ENCODE data around the gene ACAA1. TPM values are rescaled to one million over a fixed set of nuclear protein-coding genes. Genes with fewer than 3 reads are reported as not detected.

ACAA1 gene
- total and polyA plus RNA-seq, 2 donors (not counting 1 experiment from before 2014, with no cell fraction given) = 98.4 to 143 TPM

GRCh38 chr3:38120693-38121450, 16.1 kb downstream of the ACAA1 start:
- Histone ChIP-seq H3K9me3 (ENCODE audit: control extremely low read depth in 1 of 3, control insufficient read depth in 2 of 3, insufficient read depth in 1 of 3, low read length in 2 of 3) (no peaks in the 10 kb centered on the region), H3K9ac (ENCODE audit: low read length) (no peak overlapping the region), H3K79me2 (ENCODE audit: control insufficient read depth, insufficient read depth, low read length) (no peaks in the 10 kb centered on the region), H3K4me1 (ENCODE audit: control insufficient read depth in 2 of 2, insufficient read depth in 2 of 2, low read length in 2 of 2) (peaks cover 5 to 8% of the 10 kb centered on the region in 2 donors), H2AFZ (ENCODE audit: insufficient read depth, low read depth, low read length, poor library complexity, severe bottlenecking) (no peak overlapping the region), H3K27me3 (replicated peaks in 1 of 4; ENCODE audit: control extremely low read depth in 1 of 4, control insufficient read depth in 3 of 4, insufficient read depth in 4 of 4, low read length in 3 of 4) (no peaks in the 10 kb centered on the region), H3K36me3 (replicated peaks in 1 of 2; ENCODE audit: control extremely low read depth in 1 of 2, control insufficient read depth in 1 of 2, extremely low read depth in 1 of 2, insufficient read depth in 2 of 2, low read length in 1 of 2) (peaks cover 2 to 46% of the 10 kb centered on the region in 2 experiments), H3K27ac (ENCODE audit: low read length in 2 of 2) (no peak overlapping the region), H4K20me1 (ENCODE audit: control insufficient read depth, insufficient read depth, low read length, poor library complexity, severe bottlenecking) (no peaks in the 10 kb centered on the region), H3K4me3 (ENCODE audit: control extremely low read depth in 1 of 5, extremely low read depth in 1 of 5, insufficient read depth in 1 of 5, low read depth in 2 of 5, low read length in 4 of 5) (no peak overlapping the region), H3K4me2 (replicated peaks; ENCODE audit: low read depth, low read length, poor library complexity, severe bottlenecking) (no peak overlapping the region)
- Mint-ChIP-seq H3K4me1 (peaks cover 5% of the 10 kb centered on the region), H3K4me3 (no peak overlapping the region), H3K27me3 (peaks cover 2% of the 10 kb centered on the region), H3K27ac (no peak overlapping the region), H3K9me3 (ENCODE audit: insufficient read depth) (no peaks in the 10 kb centered on the region)
- intact Hi-C loops (cut with micrococcal nuclease) = no loop called here
- no peak for ATAC-seq (ENCODE audit: low read depth)
- WGBS (ENCODE audit: insufficient coverage) = 96% methylated on average over 11 of the region's 11 CpGs
- ChIA-PET CTCF (interaction anchor here (1.0 to 6.5 kb wide), 4 partner anchors 74 to 359 kb away, joined by 3 to 55 read pairs (median 16); partner anchors contain the start of gene XYLB), POLR2A (interaction anchor here (0.7 kb wide), 1 partner anchor 1244 kb away, joined by 3 read pairs; no protein-coding TSS in a partner anchor)
- TF ChIP-seq EZH2 (IDR thresholded peaks at IDR 0.05; ENCODE audit: borderline replicate concordance, insufficient read depth, low read depth, low read length, poor library complexity, severe bottlenecking) (no peak), CTCF (IDR thresholded peaks at IDR 0.05) (no peak)
- no peak for DNase-seq

Data from B cell (primary cell).